Measurements from ENCODE around the gene KRTAP5-2.

GRCh38 chr11:1560649-1561251 lies 37.3 kb downstream of the KRTAP5-2 start:
- TF ChIP-seq GATA2 (IDR thresholded peaks at IDR 0.05; ENCODE audit: low read depth, low read length) (no peak), GATA3 (IDR thresholded peaks at IDR 0.05; ENCODE audit: low read depth, low read length) (no peak)

Data from SH-SY5Y (cell line).